ENCODE results near the gene C1orf35. TPM values are rescaled to one million over a fixed set of nuclear protein-coding genes. Genes with fewer than 3 reads are reported as not detected.
A peak's percentile ranks its signal among the peaks of the same experiment; 100 is the strongest.

Gene C1orf35
- total RNA-seq, 1 donor from 2014 or later, result 12.1 TPM

DNA sequence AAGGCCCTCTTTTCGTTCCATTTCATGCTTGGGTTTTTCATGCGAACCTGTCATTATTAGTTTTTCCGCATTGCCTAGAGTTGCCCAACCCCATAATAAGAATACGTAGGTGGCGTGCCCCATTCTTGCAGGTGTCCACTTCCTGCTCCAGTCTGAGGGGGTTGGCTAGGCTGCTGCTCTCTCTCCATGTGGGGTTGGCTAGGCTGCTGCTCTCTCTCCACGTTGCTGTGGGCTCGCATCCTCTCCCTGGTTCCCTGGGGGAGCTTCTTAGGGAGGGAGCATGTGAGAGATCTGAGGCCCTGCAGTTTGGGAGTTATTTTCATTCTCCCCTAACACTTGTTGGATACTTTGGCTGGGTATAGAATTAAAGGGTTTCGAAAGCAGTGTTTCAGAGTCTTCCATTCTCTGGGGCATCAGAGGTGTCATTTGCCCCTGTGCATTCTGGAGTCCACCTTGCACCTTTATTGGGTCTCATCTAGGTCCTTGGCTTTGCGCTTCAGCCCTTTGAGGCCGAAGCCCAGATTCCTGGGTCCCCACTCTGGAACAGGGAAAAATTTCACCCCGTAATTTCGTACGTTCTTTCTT, 8.6 kb downstream of the C1orf35 start:
- DNase-seq, result no peak

DNA sequence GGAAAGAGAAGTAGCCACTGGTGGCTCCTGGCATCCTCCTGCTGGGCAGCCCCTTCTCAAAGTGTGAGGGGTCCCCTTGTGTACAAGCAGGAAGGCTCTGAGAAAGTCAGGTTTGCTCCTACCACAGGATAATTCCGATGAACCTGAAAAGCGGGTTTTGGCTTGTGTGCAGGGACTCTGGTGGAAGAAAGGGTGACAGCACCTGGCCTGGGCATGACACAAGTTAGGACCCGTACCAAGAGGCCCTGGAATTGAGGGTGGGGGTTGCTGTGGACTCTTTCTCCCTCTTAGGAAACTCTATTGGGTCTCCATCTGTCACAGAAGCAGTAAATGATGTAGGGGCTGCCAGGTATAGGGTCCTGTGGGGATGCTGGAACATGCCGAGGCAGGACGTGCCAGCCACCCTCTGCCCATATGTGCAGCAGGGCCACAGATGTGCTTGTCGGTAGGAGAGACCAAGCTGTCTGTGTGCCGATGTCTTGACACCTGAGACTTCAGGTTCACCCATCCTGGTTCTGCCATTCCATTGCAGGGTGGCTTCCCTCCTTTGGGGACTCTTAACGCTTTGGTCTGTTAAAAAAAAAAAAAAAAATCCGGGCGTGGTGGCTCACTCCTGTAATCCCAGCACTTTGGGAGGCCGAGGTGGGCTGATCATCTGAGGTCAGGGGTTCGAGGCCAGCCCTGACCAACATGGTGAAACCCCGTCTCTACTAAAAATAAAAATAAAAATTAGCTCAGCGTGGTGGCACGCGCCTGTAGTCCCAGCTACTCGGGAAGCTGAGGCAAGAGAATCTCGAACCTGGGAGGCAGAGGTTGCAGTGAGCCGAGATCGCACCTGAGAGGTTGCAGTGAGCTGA, 9.8 kb downstream of the C1orf35 start:
- peak; percentile 46 for DNase-seq

GRCh38 chr1:228092342-228093049, 10.6 kb downstream of the C1orf35 start:
- no peak for DNase-seq

DNA sequence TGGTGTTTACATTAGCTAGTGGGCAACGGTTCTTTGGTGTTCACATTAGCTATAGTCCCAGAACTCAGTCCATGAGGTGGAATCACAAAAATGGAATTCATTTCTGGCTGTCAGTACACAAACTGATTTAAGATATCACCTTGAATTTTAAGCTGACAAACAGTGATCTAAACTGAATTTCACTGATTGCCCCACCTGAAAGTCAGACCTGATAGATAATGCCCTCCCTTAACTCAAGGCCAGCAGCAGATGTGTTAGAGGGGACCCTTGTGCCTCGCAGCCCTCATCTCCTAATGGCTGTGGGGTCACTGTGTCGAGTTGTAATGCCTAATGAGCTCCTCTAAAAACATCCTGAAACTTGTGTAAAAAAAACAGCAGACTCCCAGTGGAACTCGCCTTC, 12.0 kb downstream of the C1orf35 start:
- no peak for DNase-seq

- no peak for DNase-seq
These were observed 12.5 kb downstream of the C1orf35 start for GRCh38 chr1:228090613-228091081.

DNA sequence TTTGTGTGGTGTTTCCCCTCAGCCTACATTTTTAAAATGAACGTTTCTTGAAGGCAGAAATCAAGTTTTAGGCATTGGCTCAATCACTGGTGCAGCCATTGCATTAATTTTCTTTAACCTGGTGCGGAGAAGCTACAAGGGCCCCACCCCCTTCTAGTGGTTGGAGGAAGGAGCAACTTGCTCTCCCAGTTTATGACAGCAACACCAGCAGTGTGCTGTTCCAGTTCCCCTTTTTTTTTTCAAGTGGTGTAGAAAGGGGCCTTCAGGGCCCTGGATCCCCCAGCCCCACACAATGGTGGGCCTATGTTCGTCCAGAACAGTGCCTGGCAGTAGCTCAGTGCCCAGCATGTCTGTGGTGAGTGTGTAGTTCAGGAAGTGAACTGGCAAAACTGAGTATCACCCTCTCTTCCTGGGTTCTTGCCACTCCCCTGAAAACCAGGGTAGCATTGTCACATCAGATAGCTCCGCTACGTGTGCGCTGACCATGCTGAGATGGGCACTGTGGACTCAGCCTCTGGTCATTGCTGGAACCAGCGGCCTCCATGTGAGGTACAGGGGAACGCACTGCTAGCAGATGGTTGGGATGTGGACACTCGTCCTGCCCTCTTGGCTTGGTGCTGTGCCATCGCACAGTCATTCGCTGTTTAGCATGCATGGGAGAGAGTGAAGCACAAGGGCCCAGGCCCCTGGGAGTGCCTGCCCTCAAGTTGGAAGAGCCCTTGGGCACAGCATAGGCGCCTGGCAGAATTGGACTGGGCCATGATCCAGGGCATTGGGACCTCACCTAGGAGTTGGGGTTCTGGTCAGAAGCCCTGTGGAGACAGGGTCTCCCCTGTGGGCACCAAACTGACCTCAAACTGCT, 13.4 kb downstream of the C1orf35 start:
- DNase-seq, result no peak

DNA sequence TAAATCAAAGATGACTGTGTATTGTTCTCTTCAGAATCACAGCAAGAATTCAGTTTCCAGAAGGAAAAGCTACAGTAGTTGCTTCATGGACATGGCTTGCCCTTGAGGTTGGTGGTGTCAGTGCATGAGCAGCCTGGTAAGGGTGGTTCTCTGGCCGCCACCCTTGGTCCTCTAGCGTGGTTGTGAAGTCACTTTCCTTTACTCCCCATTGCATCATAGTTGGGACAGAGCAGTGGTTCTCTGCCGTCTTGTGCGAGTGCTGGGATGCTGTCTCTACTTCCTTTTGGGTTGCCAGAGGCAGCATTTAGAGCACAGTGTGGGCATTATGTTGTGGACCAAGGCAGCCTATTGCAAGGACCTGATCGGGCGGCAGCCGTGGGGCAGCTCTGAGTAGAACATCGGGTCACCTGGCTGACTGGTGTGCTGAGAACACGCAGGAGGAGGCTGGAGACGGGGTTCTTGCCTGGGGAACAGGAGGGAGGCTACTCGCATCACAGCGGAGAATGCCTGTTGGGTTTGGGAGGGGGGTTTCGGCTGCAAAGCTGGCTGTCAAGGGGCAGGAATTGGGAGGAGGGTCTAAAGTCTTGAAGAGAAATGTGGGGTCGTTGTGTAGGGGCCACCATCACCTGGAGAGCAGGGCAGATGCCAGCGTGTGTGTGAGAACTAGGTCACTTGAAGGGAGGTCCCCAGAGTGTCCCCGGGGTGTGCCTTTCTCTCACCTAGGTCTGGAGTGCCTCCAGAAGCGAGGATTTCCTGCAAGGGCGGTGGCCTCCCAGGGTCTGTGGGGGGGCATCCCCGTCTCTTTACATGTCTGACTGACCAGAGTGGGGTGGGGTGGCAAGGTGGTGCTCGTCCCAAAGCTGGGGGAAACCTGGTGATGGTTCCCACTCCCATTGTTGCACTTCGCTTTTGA, 14.3 kb downstream of the C1orf35 start:
- DNase-seq, result no peak

- no peak for DNase-seq
These were observed 15.3 kb downstream of the C1orf35 start for GRCh38 chr1:228087771-228088251.

- peak; percentile 18 for DNase-seq
These were observed 17.7 kb downstream of the C1orf35 start for GRCh38 chr1:228085287-228085951.

GRCh38 chr1:228084797-228085196, 18.3 kb downstream of the C1orf35 start:
- DNase-seq, result no peak

DNA sequence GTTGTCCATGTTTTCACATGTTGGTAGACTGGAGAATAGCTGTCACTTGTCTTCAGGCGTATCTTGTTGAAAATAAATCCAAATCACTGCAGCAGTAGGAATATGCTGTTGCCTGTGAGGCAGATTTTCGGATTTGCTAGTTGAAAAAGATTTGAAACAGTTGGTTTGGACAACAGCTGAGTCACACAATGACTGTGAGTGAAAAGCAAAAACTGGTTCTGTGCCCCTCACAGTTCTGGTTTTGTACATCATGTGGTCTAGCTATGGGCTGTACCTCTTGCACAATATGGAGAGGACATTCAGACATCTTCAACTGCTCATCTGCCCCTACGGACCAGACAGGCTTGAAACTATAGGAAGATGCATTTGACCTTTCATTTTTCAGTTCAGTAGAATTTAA, 18.8 kb downstream of the C1orf35 start:
- DNase-seq, result peak; percentile 28

DNA sequence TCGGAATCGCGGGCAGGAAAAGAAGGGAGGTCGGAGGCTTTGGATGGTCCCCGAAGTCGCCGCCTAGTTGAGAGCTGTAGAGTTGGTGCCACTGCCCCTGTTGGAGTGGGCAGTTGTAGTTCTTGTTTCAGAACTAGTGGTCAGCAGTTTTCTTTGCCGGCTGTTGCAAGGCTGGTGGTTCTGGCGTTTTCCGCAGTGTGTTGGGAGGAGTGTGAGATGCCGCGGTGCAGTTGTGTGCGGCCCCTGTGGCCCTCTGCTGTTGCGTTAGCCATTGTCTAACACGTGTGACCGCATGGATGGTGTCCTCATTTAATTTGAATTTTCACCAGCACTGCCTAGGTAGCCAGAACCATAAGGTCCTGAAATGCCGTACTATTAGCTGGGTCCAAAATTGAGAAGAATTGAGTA, 19.2 kb downstream of the C1orf35 start:
- peak; percentile 40 for DNase-seq

DNA sequence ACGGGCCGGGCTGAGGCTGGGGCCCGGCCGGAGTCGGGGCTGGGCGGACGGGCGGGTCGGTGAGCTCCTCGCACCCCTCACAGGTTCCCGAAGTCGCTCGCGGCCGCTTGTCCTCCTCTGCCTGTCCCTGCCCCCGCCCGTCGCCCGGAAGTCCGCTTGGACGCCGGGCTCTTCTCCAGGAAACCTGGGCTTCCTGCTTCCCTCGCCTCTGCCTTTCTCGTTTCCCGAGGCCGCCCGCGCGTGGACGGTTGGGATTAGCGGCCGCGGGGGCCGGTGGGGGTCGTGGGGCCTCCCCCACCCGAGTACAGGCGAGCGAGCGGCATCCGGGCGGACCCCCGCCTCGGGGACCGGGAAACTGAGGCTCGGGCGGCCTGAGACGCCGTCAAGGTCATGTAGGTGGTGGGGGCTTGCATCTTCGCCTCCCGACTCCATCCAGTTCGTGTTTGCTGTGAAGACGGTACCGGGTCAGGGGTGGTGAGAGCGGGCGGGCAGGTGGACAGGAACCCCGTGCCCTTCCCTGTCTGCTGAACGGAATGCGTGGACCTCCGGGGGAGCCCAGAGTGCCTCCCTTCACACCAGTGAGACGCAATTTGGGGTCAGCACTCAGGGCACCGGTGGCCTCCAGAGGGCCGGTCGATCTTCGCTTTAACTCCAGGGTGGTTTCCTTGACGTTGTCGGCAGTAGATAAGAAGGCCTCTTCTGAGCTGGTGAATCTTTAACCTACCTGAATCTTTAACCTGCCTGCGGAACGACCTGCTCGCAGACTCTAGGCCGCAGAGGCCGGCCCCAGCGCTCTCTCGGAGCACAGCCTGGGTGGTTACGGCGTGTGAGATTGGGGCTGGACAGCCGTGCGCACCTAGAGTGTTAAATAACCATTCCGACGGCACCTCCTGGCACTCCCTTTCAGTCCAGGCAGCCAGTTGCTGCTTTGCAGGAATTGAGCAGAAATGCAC, 19.9 kb downstream of the C1orf35 start:
- peak; percentile 55 for DNase-seq

DNA sequence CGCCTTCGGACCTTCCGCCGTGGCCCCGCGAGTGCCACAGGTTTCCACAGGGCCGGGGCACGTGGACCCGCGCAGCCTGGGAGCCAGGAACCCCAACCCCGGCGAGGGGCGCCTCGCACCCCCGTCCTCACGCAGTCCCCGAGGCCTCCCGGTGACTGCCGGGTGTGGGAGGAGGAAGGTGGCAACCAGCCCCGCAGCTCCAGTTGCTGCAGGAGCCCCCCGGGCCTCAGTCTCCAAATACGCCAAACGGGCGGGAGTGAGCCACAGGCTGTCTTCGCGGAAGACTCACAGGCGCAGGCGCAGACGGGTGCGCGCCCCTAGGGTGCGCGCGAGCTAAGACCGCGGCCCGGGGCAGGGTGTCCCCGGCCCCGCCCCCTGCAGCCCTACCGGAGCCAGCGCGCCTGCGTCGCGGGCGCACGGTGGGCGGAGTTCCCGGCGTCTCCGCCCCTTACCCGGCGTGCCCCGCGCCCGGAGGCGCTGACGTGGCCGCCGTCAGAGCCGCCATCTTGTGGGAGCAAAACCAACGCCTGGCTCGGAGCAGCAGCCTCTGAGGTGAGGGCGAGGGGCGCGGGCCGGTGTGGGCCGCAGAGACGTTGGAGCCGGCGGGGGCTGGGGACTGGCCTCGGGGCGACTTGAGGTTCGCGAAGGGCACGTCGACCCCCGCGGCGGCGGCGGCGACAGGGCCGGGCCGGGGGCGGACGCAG, 20.8 kb downstream of the C1orf35 start, which contains the start of gene ARF1:
Gene ARF1 (plus strand): TSS at position 495 of the 704 bp plus-strand sequence. CDS start 14,407 bp downstream, outside the sequence.
- DNase-seq, result peak; percentile 98

- DNase-seq, result peak; percentile 21
These were observed 21.4 kb downstream of the C1orf35 start for GRCh38 chr1:228081578-228082213.

GRCh38 chr1:228081144-228081543, 22.0 kb downstream of the C1orf35 start:
- no peak for DNase-seq

- no peak for DNase-seq
These were observed 23.4 kb downstream of the C1orf35 start for GRCh38 chr1:228079601-228080263.

Measured in tongue (tissue), 2 donors.